Right renal pelvis (tissue), 4 donors: ENCODE results near the gene ITPA. TPM values are rescaled to one million over a fixed set of nuclear protein-coding genes. Genes with fewer than 3 reads are reported as not detected.
A peak's percentile ranks its signal among the peaks of the same experiment; 100 is the strongest.
"Not testable (repeated sequence)": the region's sequence is repeated elsewhere in the genome, so short reads cannot be mapped to it uniquely, and the experiment has no call there.

Experiments used
- DNase-seq, 4 donors: peaks; one replicate each; pipeline ENCODE4 v3.0.0-alpha.2; 2013; ENCODE audit warnings: low read depth in 4 of 4, low spot score in 3 of 4, missing footprints in 1 of 4
- polyA plus RNA-seq, 4 donors: library from polyadenylated mRNA; unstranded; fragments of 120-200 nt; gene quantifications; one replicate each; pipeline ENCODE4 v1.2.1, GENCODE V29; 2013; ENCODE audit not compliant: insufficient read length in 4 of 4

The ITPA gene
- polyA plus RNA-seq, 4 donors: 46.1 to 70.6 (median 49.5) TPM

DNA sequence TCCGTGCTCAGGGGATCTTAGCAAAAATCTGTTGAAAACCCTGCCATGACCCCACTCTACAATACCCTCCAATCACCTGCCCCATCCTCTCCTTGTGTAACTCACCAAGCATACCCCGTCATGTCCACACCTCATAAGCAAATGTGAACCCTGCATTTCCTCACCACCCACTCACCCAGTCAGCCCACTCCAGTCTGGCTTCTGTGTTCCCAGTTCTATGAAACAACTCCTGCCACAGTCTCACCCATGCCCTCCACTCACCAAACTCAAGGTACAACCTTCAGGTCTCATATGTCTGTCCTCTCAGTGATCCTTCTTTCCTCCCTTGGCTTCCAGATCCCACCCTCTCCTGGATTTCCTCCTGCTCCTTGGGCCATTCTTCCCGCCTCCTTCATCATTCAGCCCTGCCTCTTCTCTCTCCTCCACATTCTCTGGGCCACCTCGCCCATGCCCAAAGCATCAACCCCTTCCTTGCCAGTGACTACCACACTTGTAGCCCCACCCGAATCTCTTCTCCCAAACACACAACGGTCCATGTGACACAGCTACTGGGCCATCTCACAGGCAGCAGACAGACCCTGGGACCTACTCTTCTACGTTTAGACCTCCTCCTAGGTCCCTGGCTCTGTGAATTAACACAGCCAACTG is 13.6 kb upstream of the ITPA start:
- DNase-seq: no peak

DNA sequence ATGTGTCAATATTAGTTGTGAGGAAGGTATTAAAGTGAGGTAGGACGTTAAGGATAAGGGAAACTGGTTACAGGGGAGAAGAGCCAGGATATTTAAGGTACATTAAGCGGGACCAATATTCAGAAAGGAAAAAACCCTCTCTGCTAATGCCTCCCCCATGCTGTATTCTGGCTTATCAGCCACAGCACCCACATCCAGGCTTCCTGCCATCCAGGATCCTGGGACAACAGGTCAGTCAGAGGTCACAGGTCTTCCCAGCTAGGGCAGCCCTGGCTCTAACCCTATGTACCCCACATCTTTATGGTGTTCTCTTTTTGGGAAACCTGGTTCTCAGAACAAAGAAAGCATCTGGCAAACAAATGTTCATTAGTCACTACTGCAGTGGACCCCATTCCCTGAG is 10.1 kb upstream of the ITPA start:
- DNase-seq: no peak

- DNase-seq: no peak
Observed at GRCh38 chr20:3199976-3200755, 9.1 kb upstream of the ITPA start.

GRCh38 chr20:3202965-3203314 is 6.4 kb upstream of the ITPA start:
- no peak for DNase-seq

DNA sequence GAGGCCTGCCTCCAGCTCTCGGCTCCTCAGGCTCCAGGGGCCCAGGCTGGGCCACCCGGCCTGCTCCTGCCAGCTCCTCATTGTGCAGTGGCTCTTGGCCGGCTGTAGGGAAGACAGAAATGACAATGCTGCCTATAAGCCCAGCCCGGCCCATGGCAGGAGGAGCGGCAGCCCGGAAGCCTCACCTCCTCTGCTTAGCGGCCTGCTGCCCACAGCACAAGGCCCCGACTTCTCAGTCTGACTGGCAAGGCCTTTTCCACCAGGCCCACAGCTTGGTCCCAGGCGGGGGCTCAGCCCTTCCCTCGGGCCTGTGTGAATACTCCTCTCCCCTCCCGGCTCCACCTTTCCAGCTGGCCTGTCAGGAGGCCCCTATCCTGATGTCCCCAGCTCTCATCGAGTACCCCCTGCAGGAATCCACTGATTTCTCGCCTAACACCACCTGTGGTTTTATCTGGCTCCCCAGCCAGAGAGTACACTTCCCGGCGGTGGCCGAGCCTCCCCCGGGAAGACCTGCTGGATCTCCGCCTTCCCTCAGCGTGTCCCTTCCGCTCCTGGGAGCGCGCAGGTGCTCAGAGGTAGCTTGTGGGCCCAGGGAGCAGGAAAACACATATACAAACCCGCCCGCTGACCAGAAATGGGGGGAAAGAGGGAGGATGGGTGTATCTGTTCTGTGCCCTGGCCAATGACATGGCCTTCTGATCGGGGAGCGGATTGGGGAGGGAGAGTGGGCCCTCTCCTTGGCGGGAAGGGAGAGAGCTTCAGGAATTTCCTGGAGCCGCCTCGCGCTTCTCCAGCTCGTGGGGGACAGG is 5.8 kb upstream of the ITPA start:
- DNase-seq: no peak

DNA sequence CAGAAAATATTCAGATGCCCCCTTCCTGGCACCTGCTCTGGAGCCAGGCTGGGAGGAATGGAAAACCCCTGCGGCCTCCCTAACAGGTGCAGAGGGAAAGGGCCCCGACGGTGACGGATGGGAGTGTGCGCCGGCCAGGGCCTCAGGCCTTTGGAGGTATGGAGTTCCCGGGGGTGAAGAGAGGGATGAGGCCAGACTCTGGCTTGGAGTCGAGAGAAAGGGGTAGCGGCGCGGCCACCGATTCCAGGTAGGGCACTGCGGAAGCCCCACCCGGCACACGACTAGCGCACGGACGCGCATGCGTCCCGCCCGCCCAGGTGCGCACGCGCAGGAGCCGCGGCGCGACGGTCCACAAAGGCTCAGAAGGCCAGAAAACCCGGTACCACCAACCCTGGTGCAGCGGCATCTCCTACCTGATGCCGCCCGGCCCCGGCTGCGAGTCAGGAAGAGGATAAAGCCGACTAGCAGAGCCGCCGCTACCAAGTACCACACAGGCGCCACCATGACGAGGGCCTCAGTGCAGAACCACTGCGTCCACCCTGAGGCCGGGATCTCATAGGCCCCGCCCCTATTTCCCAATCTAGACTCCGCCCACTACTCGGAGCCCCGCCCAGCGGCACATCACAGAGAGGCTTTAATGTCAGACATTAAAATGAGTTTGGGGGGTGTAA is 5.0 kb upstream of the ITPA start, which contains the start of gene DDRGK1:
DDRGK1 (minus strand) TSS at position 559 of the 671 bp plus-strand sequence; CDS start at position 504, 55 bp downstream.
- DNase-seq: peak in 3 of 4 donors; percentile 77 to 90 (median 78)

DNA sequence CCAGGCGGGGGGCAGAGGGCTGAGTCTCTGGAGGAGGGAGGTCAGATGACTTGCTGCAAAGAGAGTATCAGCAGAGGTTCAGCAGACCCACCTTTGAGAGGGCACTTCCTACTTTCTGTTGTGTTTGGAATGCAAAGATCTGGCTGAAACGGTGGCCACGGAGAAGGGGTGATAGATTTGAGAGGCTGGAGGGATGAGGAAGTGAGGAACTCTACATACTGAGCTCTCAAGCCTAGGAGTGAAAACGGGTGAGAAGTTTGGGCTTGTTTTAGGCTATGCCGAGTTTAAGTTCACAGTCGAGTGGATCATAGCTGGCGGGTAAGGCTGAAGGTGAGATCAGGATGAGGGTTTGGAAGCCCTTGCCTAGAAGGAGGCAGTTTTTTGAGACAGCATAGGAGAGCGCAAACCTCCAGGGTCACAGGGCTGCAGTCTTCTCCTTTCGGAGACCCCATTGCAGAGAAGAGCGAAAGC is 477 bp upstream of the ITPA start:
- DNase-seq: no peak

GRCh38 chr20:3209946-3210317 is 634 bp downstream of the ITPA start:
- no peak for DNase-seq

- no peak for DNase-seq
Observed at GRCh38 chr20:3210346-3210745, 1.0 kb downstream of the ITPA start.

- DNase-seq: no peak
Observed at GRCh38 chr20:3213226-3213625, 3.9 kb downstream of the ITPA start.

GRCh38 chr20:3215359-3215917 is 6.1 kb downstream of the ITPA start:
- DNase-seq: not testable (repeated sequence)

DNA sequence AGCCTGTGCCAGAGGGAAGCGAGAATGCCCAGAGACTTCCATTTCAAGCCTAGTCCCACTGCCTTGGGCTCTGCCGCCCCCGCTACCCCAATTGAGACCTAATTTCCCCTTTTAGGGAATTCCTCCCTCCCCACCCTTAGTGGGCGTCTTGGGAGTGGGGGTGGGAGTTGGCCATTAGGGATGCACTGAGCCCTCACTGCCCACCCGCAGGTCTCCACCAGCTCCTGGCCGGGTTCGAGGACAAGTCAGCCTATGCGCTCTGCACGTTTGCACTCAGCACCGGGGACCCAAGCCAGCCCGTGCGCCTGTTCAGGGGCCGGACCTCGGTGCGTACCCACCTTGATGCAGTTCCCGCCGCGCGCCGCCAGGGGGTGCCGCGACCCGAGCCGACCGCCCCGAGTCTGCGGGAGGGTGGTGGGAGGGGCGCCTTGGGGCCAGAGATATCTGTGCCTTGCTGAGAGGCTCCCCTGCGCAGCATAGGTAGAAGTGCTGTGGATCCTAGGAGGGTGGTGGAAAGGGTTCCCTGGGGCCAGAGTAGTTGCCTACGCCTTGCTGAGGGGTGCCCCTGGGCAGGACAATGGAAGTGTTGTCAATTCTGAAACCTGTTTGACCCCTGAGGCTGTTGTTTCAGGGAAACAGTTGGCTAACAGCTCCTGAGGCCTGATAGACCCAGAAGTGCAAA is 9.2 kb downstream of the ITPA start:
- DNase-seq: no peak

- DNase-seq: no peak
Observed at GRCh38 chr20:3221398-3222226, 12.3 kb downstream of the ITPA start.

DNA sequence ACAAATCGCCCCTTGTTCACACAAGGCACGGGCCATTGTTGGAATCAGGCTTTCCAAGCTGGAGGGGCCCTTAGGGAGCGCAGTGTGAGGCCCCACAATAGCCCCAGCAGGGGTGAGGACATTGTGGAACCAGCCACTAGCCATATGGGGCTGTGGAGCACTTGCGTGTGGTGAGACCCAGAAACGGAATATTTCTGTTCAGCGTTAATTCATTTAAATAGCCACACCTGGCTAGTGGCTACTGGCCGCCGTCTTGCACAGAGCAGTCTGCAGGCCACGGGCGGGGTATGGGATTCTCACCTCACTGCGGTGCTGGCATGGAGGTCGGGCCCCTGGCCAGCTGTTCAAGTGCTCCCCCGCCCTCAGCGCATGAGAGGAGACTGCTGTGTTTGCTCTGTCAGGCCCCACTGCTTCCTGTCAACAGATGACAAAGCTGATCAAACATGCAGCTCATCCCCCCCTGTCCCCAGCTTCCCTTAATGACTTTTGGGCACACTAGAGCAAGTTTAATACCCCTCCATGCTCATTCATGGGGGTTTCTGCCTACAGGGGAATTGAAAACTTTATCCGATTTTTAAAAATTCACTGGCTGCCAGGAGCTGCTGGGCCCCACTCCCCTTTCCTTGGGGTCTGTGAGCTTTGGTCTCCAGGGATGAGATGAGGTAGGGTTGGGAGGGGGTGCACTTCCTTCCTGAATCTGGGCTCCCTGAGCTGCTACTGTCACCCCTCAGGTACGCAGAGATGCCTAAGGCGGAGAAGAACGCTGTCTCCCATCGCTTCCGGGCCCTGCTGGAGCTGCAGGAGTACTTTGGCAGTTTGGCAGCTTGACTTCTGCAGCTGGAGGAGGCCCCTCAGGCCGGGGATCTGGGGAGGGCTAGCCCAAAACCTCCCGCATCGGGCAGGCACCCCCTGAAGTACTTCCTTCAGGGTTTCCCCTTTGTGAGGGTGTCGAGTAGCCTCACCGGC is 13.6 kb downstream of the ITPA start:
- DNase-seq: peak in 2 of 4 donors; percentile 65 to 67

DNA sequence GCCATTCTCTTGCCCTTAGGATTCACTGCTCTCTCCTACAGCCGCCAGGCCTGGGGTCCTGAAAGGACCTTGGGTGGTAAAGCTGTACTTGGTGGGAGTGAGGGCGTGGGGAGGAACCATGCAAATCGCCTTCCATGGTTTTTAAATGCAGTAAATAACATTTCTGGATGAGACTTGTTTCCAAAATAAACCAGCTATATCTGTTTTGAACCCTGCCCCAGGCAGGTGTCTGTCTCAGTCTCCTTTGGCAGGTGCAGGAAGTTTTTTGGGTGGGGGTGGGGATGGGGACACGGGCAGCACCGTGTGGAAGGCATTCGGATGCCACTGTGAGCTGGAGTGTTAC is 14.3 kb downstream of the ITPA start:
- DNase-seq: no peak

DNA sequence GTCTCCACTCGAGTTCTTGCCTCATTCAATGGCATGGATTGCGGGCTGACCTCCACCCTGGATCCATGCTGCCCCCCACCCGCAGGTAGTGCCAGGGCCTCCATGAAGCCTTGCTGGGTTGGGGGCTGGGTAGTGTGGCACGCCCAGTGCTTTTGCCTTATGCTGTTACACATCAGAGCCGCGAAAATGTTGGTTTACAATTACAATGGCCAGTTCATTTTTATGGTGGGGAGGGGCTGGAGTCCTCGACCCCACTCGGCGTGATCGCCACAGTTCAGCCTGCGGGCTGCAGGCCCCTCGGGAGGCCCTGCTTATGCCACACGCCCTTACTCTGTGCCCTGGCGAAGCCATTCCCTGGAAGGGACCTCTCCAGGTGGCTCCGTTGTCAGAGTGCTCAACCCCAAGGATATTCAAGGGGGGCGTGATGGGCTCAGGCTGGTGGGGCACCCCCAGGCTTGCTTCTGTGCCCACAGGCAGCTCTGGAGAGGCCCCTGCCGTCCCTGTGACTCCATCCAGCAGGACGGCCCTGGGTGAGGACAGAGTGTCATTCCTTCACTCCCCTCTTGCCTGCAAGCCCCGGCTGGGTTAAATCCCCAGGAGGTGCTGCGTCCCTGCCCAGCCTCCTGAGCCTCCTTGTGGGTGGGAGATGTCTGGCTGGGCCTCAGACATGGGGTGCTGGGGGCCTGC is 14.8 kb downstream of the ITPA start:
- DNase-seq: no peak

DNA sequence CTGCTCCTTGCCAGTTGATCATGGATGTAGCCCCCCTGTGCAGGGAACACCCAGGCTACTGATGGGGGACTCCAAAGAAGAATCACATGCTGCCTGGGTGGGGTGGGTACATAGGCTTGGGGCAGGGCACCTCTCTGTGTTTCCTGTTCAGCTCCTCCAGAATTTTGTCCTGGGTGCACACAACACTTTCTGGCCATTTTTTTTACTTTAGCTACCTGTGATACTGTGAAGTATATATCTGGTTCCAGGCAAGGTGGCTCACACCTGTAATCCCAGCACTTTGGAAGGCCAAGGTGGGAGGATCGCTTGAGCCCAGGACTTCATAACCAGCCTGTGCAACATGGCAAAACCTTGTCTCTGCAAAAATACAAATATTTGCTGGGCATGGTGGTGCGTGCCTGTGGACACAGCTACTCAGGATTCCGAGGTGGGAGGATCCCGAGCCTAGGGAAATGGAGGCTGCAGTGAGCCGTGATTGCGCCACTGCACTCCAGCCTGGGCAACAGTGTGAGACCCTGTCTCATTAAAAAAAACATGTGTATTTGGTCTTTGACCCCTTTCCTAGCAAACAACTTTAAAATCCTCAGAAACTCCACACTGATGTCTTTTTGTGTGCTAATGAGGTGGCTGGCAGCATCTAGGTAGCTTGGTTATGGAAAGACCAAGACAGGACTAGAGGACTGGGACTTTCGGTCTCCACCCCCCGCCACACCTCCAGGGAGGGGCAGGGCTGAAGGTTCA is 15.6 kb downstream of the ITPA start:
- DNase-seq: no peak
